GM06990 (cell line): Measurements from ENCODE around the gene SLC6A7.

Source experiments
- DNase-seq: peaks from one replicate; pipeline ENCODE4 v3.0.0-alpha.2; 2011; ENCODE audit not compliant: insufficient read length; ENCODE audit errors: extremely low read depth
- H3K27me3 ChIP-seq: replicated peaks from 2 replicates; pipeline ENCODE4 v1.6.0; 2011; ENCODE audit warnings: low read length; ENCODE audit not compliant: control insufficient read depth, insufficient read depth
- H3K36me3 ChIP-seq: 2 replicates; pipeline ENCODE4 v1.5.1; 2011; ENCODE audit warnings: low read length; ENCODE audit not compliant: control insufficient read depth, insufficient read depth
- H3K4me3 ChIP-seq: replicated peaks from 2 replicates; pipeline ENCODE4 v1.5.1; 2011; ENCODE audit warnings: low read depth, mild to moderate bottlenecking, control low read depth, low read length
- TF ChIP-seq, protein P1 (sequence below): IDR thresholded peaks from 2 replicates; pipeline ENCODE4 v1.5.1; 2011; ENCODE audit warnings: low read length, control low read depth, mild to moderate bottlenecking, inconsistent platforms; ENCODE audit not compliant: insufficient read depth, poor library complexity, severe bottlenecking

SLC6A7 gene

DNA sequence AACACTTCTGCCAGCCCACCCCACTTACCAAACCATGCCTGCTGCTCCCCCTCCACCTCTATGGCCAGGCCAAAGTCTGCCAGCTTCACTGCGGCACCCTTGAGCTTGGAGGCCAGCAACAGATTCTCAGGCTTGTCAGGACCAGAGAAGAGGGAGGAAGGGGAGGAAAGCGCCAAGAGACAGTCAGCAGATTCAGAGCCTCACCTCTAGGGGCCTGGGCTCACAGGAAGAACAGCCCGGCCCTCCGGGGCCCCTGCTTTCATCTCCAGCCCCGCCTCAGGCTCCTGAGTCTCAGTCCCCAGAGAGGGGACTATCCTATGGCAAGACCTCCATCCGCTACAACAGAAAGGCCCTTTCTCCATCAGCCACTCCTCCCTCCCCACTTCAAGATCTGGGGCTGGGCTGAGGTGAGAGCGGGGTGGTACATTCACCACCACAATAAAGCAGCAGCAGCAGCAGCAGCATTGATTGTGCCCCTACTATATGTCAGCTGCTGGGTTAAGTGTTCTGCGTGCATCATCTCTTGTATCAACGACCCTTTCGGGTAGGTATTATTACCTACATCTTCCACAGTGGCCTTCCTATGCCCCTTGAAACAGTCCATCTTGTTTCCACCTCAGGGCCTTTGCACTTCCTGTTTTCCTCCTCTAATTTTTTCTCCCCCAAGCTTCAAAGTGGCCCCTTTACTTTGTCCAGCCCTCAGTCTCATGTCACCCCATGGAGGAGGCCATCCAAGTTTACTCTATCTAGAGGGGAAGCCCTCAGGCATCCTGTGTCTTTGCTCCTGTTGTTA is 63.8 kb downstream of the SLC6A7 start:
- Histone ChIP-seq H3K4me3 (no peak overlapping the region), H3K27me3 (no peaks in the 10 kb centered on the region; the same call in 1 of the 2 replicates), H3K36me3 (no peaks in the 10 kb centered on the region)
- TF ChIP-seq, protein P1, sequence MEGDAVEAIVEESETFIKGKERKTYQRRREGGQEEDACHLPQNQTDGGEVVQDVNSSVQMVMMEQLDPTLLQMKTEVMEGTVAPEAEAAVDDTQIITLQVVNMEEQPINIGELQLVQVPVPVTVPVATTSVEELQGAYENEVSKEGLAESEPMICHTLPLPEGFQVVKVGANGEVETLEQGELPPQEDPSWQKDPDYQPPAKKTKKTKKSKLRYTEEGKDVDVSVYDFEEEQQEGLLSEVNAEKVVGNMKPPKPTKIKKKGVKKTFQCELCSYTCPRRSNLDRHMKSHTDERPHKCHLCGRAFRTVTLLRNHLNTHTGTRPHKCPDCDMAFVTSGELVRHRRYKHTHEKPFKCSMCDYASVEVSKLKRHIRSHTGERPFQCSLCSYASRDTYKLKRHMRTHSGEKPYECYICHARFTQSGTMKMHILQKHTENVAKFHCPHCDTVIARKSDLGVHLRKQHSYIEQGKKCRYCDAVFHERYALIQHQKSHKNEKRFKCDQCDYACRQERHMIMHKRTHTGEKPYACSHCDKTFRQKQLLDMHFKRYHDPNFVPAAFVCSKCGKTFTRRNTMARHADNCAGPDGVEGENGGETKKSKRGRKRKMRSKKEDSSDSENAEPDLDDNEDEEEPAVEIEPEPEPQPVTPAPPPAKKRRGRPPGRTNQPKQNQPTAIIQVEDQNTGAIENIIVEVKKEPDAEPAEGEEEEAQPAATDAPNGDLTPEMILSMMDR = no peak
- DNase-seq = no peak

DNA sequence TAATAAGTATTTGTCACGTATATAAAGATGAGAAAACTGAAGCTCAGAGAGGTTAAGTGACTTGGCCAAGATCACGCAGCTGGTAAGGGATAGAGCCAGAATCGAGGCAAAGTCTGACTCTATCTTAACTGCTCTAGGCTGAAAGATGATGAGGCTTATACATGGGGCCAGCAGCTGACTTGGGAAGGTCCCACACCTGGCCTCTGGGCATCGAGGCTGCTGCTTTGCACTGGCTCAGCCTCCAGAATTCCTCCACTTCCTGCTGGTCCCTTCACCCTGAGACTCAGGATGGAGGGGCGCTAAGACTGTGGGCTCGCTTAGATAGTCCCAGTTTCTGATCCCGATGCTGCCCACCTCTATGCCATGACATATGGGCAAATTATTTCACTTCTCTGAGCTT is 64.5 kb downstream of the SLC6A7 start:
- Histone ChIP-seq H3K27me3 (no peaks in the 10 kb centered on the region; the same call in 1 of the 2 replicates), H3K36me3 (no peaks in the 10 kb centered on the region), H3K4me3 (no peak overlapping the region)
- TF ChIP-seq, protein P1 = no peak
- DNase-seq = no peak

DNA sequence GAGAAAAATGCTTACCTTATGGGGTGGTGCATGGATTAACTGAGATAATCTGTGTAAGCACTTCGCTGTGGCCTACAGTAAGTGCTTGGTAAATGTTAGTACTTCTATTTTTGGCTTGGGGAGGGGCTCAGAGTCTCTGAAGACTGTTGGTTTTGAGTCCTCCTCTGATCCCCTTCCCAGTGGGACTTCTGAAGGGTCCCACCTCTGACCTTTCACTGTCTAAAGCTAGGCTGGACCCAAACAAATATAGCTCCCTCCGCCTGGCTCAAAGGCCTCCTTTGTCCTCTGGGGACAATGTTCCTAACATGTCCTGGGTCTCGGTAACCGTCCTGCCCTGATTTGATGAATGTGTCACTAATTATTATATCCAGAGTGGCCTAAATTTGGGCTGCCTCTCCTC is 64.9 kb downstream of the SLC6A7 start:
- Histone ChIP-seq H3K36me3 (no peaks in the 10 kb centered on the region), H3K4me3 (no peak overlapping the region), H3K27me3 (no peaks in the 10 kb centered on the region; the same call in 1 of the 2 replicates)
- TF ChIP-seq, protein P1 = no peak
- no peak for DNase-seq

DNA sequence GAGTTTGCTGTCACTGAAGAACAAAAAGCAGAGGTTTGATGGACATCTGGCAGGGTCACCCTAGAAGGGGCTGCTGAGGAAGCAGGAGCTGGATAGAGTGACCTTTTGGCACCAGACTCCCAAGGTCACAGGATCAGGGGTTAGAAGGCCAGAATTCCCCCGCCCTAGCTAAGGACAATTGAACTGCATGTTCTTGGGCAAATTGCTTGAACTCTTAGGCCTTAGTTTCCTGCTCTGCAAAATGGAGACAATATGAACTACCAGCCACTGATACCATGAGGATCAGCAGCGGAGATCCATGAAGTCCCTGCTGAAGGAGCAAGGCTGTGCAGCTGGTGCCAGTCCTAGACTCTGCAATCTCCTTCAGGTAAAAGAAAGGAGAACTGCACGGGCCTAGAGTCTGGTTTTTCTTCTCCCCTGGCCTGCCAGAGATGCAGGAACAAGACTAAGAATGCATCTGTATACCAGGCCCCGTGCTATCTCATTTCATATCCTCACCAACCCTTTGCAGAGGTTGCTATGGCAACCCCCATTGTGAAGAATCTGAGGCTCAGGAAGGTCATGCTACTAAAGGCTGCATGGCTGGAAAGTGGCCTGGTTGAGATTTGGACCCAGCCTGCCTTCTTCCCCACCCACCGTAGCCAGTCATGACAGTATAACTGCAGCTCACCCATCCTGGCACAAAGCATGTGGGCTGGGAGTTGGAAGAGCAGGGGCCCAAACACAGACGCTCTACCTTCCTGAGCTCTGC is 66.0 kb downstream of the SLC6A7 start:
- TF ChIP-seq, protein P1 = no peak
- DNase-seq = no peak
- no peaks in the 10 kb centered on the region; the same call in 1 of the 2 replicates for H3K27me3 ChIP-seq
- H3K36me3 ChIP-seq = no peaks in the 10 kb centered on the region
- no peak overlapping the region for H3K4me3 ChIP-seq

DNA sequence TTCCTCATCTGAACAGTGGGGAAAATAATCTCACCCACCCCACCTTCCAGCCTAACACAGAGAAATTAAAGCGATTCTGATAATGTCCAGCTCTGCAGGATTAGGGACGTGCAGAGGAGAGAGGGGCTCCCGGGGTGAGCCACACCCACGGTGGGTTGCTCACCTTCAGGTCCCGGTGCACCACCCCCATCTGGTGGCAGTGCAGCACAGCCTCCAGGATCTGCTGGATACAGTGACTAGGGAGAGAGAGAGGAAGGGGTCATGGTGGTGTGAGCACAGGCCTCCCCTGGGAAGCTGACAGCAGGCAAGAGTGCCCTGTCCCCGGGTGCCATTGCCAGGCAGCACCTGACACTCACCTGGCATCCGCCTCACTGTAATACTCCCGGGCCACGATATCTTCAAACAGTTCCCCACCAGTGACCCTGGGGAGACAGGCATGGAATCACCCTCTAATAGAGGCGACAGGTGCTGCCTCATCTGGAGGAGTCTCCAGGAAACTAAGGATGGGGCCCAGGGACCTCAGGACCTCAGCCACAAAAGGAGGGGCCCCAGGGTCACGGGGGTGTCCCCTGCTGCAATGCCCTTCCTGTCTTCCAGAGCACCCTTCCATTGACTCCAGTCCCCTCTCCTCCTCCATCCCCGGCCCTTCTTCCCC is 66.7 kb downstream of the SLC6A7 start:
- no peak overlapping the region for H3K4me3 ChIP-seq
- no peaks in the 10 kb centered on the region for H3K36me3 ChIP-seq
- no peak for DNase-seq
- TF ChIP-seq, protein P1 = peak; percentile 16
- H3K27me3 ChIP-seq = no peaks in the 10 kb centered on the region; the same call in 1 of the 2 replicates
